ENCODE results near the gene HS6ST1.

HS6ST1 gene

GRCh38 chr2:128293870-128294455 is 24.7 kb downstream of the HS6ST1 start:
- H3K27ac ChIP-seq: no peak overlapping the region
- no peak for TF ChIP-seq CTCF (IDR thresholded peaks at IDR 0.05)
- H3K4me3 ChIP-seq: no peak overlapping the region
- no peak for DNase-seq (ENCODE audit: low spot score)

GRCh38 chr2:128293426-128293755 is 25.3 kb downstream of the HS6ST1 start:
- DNase-seq (ENCODE audit: low spot score): no peak
- Histone ChIP-seq H3K27ac (no peak overlapping the region), H3K4me3 (no peak overlapping the region)
- no peak for TF ChIP-seq CTCF (IDR thresholded peaks at IDR 0.05)

GRCh38 chr2:128292599-128293425 is 25.9 kb downstream of the HS6ST1 start:
- Histone ChIP-seq H3K4me3 (no peak overlapping the region), H3K27ac (no peak overlapping the region)
- no peak for TF ChIP-seq CTCF (IDR thresholded peaks at IDR 0.05)
- no peak for DNase-seq (ENCODE audit: low spot score)

DNA sequence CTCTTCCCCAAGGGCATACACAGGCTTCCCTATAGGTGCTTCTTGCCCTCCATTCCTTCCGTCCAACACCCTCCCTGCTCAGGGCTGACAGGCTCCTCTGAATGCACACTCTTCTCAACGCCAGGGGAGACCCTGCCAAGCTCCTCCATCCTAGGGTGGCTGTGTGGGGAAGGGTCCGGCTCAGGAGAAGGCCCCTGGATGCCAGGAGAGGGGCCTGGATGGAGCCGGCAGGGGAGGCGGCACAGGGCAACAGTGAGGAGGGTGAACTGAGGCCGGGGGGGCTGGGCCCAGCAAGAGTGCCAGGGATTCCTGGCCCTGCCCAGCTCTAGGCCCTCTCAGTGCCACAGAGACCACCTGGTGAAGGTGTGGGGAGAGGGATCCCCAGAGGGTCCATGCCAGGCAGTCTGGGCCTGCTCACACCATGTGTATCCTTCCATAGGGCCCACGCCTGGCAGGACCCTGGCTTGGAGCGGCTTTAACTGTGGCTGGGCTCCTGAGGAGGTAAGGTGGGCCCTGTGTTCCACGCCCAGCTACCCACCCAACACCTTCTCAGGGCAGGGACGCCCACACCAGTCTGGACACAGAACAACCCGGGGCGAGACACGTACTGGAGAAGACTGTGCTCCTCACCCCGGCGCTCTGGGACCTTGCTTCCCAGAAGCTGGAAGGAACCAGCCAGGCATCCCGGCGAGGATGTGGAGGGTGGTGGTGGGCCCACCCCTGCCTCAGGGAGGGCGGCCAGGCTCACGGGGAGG is 26.6 kb downstream of the HS6ST1 start:
- no peak overlapping the region for H3K27ac ChIP-seq
- H3K4me3 ChIP-seq: no peak overlapping the region
- no peak for TF ChIP-seq CTCF (IDR thresholded peaks at IDR 0.05)
- no peak for DNase-seq (ENCODE audit: low spot score)

DNA sequence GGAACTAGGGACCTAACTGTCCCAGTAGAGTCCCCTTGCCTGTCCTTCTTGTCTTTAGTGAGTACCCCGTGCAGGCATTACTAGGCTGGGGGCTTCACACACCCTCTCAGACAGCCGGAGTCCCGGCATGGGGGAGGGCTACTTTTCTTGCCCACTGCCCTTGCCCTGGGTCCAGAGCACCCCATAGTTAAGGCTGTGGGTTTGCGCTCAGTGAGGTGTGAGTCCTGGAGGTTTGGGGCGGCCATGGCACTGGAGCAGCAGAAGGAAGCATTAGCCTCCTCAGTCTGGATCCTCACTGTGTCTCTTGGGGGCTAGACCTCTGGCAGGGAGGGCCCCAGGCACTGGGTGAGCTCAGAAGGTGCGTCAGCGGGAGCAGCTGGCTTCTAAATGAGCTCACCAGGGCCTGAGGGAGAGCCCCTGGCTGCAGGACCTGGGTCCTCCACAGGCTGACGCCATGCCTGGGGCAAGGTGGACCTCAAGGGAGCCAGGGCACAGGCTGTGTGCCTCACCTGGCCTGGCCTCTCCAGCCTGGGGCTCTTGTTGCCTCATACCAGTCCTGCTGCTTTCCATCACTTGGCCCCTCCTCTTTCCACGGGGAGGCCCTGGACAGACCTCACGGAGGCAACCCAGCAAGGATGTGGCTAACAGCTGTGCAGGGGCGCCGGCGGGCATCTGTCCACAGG is 27.4 kb downstream of the HS6ST1 start:
- Histone ChIP-seq H3K4me3 (no peak overlapping the region), H3K27ac (no peak overlapping the region)
- no peak for TF ChIP-seq CTCF (IDR thresholded peaks at IDR 0.05)
- no peak for DNase-seq (ENCODE audit: low spot score)

GRCh38 chr2:128290356-128290755 is 28.3 kb downstream of the HS6ST1 start:
- H3K4me3 ChIP-seq: no peak overlapping the region
- no peak for TF ChIP-seq CTCF (IDR thresholded peaks at IDR 0.05)
- H3K27ac ChIP-seq: no peak overlapping the region
- no peak for DNase-seq (ENCODE audit: low spot score)
